Type B pancreatic cell (in vitro differentiated cells): ENCODE measurements around the gene AMPD2. TPM values are rescaled to one million over a fixed set of nuclear protein-coding genes. Genes with fewer than 3 reads are reported as not detected.
A peak's percentile ranks its signal among the peaks of the same experiment; 100 is the strongest.

Experiments used
- DNase-seq: peaks from one replicate; pipeline ENCODE4 v3.0.0; 2021; ENCODE audit warnings: mixed read lengths; ENCODE audit not compliant: unreplicated experiment; ENCODE audit errors: extremely low spot score
- H3K27ac Mint-ChIP-seq: 2 replicates; pipeline ENCODE4 v1.8.0; 2021; ENCODE audit warnings: mild to moderate bottlenecking, mixed read lengths
- H3K27me3 Mint-ChIP-seq: 2 replicates; pipeline ENCODE4 v1.8.0; 2021; ENCODE audit warnings: mixed read lengths
- H3K36me3 Mint-ChIP-seq: 2 replicates; pipeline ENCODE4 v1.8.0; 2021; ENCODE audit warnings: mixed read lengths
- H3K4me1 Mint-ChIP-seq: one replicate; pipeline ENCODE4 v1.8.0; 2021; ENCODE audit warnings: mixed read lengths; ENCODE audit not compliant: unreplicated experiment
- H3K4me3 Mint-ChIP-seq: 2 replicates; pipeline ENCODE4 v1.8.0; 2021; ENCODE audit warnings: mild to moderate bottlenecking, mixed read lengths
- H3K9me3 Mint-ChIP-seq: 2 replicates; pipeline ENCODE4 v1.8.0; 2021; ENCODE audit warnings: mixed read lengths
- total RNA-seq: library from RNA; stranded (reverse); gene quantifications from 2 replicates; pipeline ENCODE4 v1.2.1, GENCODE V29; 2021; ENCODE audit warnings: low replicate concordance
- TF ChIP-seq, protein P1 (sequence below): fragments of 200-600 bp; sonication (generic); conservative IDR thresholded peaks from 2 replicates; pipeline ENCODE4 v1.5.0; 2021; ENCODE audit warnings: antibody characterized with exemption, mild to moderate bottlenecking

Gene AMPD2
- total RNA-seq, 1 donor from 2014 or later = 105 TPM

DNA sequence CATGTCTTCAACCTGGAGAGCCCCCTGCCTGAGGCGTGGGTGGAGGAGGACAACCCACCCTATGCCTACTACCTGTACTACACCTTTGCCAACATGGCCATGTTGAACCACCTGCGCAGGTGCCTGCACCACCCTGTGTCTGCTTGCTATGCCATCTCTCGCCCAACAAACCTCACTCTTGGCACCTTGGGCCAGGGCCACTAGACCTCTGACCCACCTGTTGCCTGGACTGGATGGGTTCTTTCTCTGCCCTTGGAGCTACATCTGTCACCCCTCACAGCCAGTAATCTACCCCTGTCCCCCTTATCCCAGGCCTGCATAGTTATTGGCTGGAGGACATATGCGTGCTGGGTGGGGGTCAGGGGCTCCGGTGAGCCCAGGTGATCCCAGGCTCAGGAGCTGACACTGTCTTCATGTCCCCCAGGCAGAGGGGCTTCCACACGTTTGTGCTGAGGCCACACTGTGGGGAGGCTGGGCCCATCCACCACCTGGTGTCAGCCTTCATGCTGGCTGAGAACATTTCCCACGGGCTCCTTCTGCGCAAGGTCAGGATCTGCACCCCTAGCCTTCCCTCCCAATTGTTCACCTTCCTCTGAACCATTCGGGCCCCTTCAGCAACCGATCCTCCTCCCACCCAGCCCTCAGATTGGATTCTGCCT, 9.9 kb downstream of the AMPD2 start:
- Mint-ChIP-seq H3K27me3 (no peaks in the 10 kb centered on the region), H3K4me1 (peaks cover 11% of the 10 kb centered on the region), H3K36me3 (peaks cover 4% of the 10 kb centered on the region), H3K27ac (no peak overlapping the region), H3K4me3 (no peak overlapping the region), H3K9me3 (no peaks in the 10 kb centered on the region)
- DNase-seq = peak; percentile 61
- TF ChIP-seq, protein P1, sequence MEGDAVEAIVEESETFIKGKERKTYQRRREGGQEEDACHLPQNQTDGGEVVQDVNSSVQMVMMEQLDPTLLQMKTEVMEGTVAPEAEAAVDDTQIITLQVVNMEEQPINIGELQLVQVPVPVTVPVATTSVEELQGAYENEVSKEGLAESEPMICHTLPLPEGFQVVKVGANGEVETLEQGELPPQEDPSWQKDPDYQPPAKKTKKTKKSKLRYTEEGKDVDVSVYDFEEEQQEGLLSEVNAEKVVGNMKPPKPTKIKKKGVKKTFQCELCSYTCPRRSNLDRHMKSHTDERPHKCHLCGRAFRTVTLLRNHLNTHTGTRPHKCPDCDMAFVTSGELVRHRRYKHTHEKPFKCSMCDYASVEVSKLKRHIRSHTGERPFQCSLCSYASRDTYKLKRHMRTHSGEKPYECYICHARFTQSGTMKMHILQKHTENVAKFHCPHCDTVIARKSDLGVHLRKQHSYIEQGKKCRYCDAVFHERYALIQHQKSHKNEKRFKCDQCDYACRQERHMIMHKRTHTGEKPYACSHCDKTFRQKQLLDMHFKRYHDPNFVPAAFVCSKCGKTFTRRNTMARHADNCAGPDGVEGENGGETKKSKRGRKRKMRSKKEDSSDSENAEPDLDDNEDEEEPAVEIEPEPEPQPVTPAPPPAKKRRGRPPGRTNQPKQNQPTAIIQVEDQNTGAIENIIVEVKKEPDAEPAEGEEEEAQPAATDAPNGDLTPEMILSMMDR = no peak

DNA sequence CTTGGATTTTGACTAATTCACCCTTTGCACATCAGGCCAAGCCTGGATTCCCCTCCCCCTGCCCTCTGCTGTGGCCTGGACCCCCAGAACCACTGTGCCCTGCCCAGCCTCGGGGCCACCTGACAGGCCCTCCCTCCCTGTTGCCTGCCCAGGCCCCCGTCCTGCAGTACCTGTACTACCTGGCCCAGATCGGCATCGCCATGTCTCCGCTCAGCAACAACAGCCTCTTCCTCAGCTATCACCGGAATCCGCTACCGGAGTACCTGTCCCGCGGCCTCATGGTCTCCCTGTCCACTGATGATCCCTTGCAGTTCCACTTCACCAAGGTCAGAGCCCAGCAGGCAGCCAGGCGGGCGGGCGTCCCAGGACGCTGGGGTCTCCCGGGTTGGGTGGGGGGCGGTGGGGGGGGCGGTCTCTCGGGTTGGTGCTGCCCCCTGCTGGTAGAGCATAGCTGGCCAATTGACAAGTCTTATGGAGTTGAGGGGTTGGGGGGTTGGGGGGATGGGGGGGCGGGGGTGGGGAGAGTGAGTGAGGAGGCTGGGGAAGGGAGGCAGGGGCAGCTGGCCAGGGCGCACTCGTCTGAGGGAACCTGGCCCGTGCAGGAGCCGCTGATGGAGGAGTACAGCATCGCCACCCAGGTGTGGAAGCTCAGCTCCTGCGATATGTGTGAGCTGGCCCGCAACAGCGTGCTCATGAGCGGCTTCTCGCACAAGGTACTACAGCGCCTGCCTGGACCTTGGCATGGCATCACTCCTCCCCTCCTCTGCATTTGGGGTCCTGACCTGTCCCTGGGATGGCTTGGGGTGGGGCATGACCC, 10.7 kb downstream of the AMPD2 start:
- Mint-ChIP-seq H3K27ac (no peak overlapping the region), H3K27me3 (no peaks in the 10 kb centered on the region), H3K4me3 (no peak overlapping the region), H3K36me3 (peaks cover 4% of the 10 kb centered on the region), H3K9me3 (no peaks in the 10 kb centered on the region), H3K4me1 (peaks cover 14% of the 10 kb centered on the region)
- TF ChIP-seq, protein P1 = peak; percentile 67
- DNase-seq = peak; percentile 64

DNA sequence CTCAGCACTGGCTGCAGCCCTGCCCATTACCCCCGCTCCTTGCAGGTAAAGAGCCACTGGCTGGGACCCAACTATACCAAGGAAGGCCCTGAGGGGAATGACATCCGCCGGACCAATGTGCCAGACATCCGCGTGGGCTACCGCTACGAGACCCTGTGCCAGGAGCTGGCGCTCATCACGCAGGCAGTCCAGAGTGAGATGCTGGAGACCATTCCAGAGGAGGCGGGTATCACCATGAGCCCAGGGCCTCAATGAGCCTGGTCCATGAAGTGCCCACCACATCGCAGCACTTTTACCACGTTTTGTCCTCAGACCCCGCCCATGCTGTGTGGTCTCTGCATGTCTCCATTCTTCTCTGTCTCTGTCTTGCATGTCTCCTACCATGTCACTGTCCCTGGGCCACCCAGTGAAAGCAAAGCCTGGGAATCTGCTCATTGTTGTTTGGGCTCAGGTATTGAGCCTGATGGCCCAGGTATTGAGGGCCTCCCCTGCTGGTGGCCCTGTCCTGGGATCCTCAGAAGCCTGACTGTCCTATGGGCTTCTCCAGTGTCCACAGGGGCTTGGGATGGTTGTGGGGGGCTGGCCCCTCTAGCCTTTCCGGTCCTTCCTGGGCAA, 11.4 kb downstream of the AMPD2 start:
- no peak overlapping the region for H3K4me3 Mint-ChIP-seq
- H3K36me3 Mint-ChIP-seq = peaks cover 4% of the 10 kb centered on the region
- peaks cover 14% of the 10 kb centered on the region for H3K4me1 Mint-ChIP-seq
- H3K27ac Mint-ChIP-seq = no peak overlapping the region
- H3K9me3 Mint-ChIP-seq = no peaks in the 10 kb centered on the region
- no peaks in the 10 kb centered on the region for H3K27me3 Mint-ChIP-seq
- peak; percentile 62 for DNase-seq
- TF ChIP-seq, protein P1 = no peak

DNA sequence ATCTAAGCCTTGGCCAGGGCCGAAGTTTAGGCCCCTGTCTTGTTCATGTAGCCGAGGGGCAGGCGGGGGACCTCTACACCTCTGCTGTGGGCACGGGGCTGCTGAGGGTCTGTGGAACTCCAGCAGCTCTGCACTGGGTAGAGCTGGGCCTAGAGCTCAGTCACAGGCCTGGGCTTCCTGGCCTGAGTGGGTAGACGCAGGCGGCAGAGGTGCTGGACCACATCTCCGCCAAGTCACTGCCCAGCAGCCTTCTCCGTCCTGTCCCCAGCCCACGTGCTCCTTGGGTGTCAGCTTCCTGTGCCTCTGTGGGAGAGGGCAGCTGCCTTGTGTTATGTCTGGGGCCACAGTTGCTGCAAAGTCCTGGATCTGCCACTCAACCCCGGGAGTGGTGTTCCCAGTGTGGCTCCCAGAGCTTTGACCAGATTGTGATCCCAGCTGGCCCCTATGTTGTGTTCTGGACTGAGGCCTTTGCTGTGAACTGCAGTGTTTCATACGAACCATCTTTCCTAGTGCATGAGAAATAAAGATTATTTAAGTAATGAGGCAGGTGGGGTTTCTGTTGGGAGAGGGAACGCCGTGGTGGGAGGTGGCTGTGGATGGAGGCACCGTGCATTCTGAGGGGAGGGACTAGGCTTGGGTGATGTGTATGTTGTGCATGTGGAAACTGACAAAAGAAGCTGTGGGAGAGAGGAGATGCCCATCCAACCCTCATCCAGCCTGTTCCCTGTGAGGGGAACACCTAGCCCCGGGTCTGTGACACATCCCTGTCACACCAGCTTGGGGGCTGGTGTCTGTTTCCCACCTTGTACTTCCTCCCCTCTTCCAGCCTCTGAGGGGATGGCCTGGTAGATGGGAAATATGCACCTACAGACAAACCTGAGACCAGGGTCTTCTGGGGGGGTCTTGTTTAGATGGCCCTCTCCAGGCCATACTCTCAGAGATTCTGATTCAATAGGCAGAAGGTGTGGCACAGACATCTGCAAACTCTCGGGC, 12.2 kb downstream of the AMPD2 start:
- DNase-seq = peak; percentile 64
- no peak overlapping the region for H3K4me3 Mint-ChIP-seq
- TF ChIP-seq, protein P1 = no peak
- peaks cover 22% of the 10 kb centered on the region for H3K4me1 Mint-ChIP-seq
- H3K36me3 Mint-ChIP-seq = peaks cover 4% of the 10 kb centered on the region
- peak overlapping the region; percentile 5 for H3K27ac Mint-ChIP-seq
- H3K9me3 Mint-ChIP-seq = no peaks in the 10 kb centered on the region
- no peaks in the 10 kb centered on the region for H3K27me3 Mint-ChIP-seq
